ENCODE measurements around the gene RPS27.

Gene RPS27

GRCh38 chr1:153963030-153963849 lies 27.3 kb upstream of the RPS27 start, which contains the start of gene SLC39A1:
TSS of gene SLC39A1 (minus strand) at chr1:153963537. CDS start at chr1:153962715, 822 bp downstream.
- H3K4me3 ChIP-seq (ENCODE audit: low read length) = peak within 1 kb of the TSS; percentile 96
- peak within 1 kb of the TSS; percentile 88 for H3K27ac ChIP-seq (ENCODE audit: low read length)
- peak within 1 kb of the TSS; percentile 95 for H3K9ac ChIP-seq (ENCODE audit: low read length)
- peaks cover 20% of the 10 kb centered on the region for H3K36me3 ChIP-seq (ENCODE audit: control insufficient read depth, low read depth, low read length)
- H3K9me3 ChIP-seq (ENCODE audit: control insufficient read depth, low read depth, low read length) = no peaks in the 10 kb centered on the region
- H3K4me1 ChIP-seq (ENCODE audit: control insufficient read depth, low read depth, low read length) = peaks cover 12% of the 10 kb centered on the region
- no peaks in the 10 kb centered on the region for H3K27me3 ChIP-seq (ENCODE audit: control insufficient read depth, insufficient read depth, low read length)

- H3K27me3 ChIP-seq (ENCODE audit: control insufficient read depth, insufficient read depth, low read length) = no peaks in the 10 kb centered on the region
- no peaks in the 10 kb centered on the region for H3K9me3 ChIP-seq (ENCODE audit: control insufficient read depth, low read depth, low read length)
- H3K9ac ChIP-seq (ENCODE audit: low read length) = peak overlapping the region; percentile 95
- peak overlapping the region; percentile 88 for H3K27ac ChIP-seq (ENCODE audit: low read length)
- H3K4me1 ChIP-seq (ENCODE audit: control insufficient read depth, low read depth, low read length) = peaks cover 19% of the 10 kb centered on the region
- H3K36me3 ChIP-seq (ENCODE audit: control insufficient read depth, low read depth, low read length) = peaks cover 20% of the 10 kb centered on the region
- H3K4me3 ChIP-seq (ENCODE audit: low read length) = peak overlapping the region; percentile 96
Observed at GRCh38 chr1:153963850-153964331, 26.7 kb upstream of the RPS27 start.

- Histone ChIP-seq H3K27ac (ENCODE audit: low read length) (peak within 1 kb of the TSS; percentile 90), H3K36me3 (ENCODE audit: control insufficient read depth, low read depth, low read length) (no peaks in the 10 kb centered on the region), H3K9me3 (ENCODE audit: control insufficient read depth, low read depth, low read length) (no peaks in the 10 kb centered on the region), H3K9ac (ENCODE audit: low read length) (peak within 1 kb of the TSS; percentile 95), H3K4me3 (ENCODE audit: low read length) (peak within 1 kb of the TSS; percentile 86), H3K27me3 (ENCODE audit: control insufficient read depth, insufficient read depth, low read length) (no peaks in the 10 kb centered on the region), H3K4me1 (ENCODE audit: control insufficient read depth, low read depth, low read length) (peaks cover 11% of the 10 kb centered on the region)
Observed at GRCh38 chr1:153967107-153967999, 23.2 kb upstream of the RPS27 start, which contains the start of gene CREB3L4. TSS of gene CREB3L4 (plus strand) at chr1:153967902. CDS start at chr1:153968526, 624 bp downstream.

GRCh38 chr1:153968000-153968363 lies 22.6 kb upstream of the RPS27 start:
- Histone ChIP-seq H3K4me1 (ENCODE audit: control insufficient read depth, low read depth, low read length) (peaks cover 11% of the 10 kb centered on the region), H3K27ac (ENCODE audit: low read length) (peak overlapping the region; percentile 90), H3K27me3 (ENCODE audit: control insufficient read depth, insufficient read depth, low read length) (no peaks in the 10 kb centered on the region), H3K4me3 (ENCODE audit: low read length) (peak overlapping the region; percentile 86), H3K36me3 (ENCODE audit: control insufficient read depth, low read depth, low read length) (no peaks in the 10 kb centered on the region), H3K9ac (ENCODE audit: low read length) (peak overlapping the region; percentile 95), H3K9me3 (ENCODE audit: control insufficient read depth, low read depth, low read length) (no peaks in the 10 kb centered on the region)

GRCh38 chr1:153968408-153968807 lies 22.2 kb upstream of the RPS27 start:
- H3K27ac ChIP-seq (ENCODE audit: low read length) = peak overlapping the region; percentile 90
- H3K4me1 ChIP-seq (ENCODE audit: control insufficient read depth, low read depth, low read length) = peaks cover 11% of the 10 kb centered on the region
- H3K36me3 ChIP-seq (ENCODE audit: control insufficient read depth, low read depth, low read length) = no peaks in the 10 kb centered on the region
- H3K9me3 ChIP-seq (ENCODE audit: control insufficient read depth, low read depth, low read length) = no peaks in the 10 kb centered on the region
- no peaks in the 10 kb centered on the region for H3K27me3 ChIP-seq (ENCODE audit: control insufficient read depth, insufficient read depth, low read length)
- peak overlapping the region; percentile 86 for H3K4me3 ChIP-seq (ENCODE audit: low read length)
- H3K9ac ChIP-seq (ENCODE audit: low read length) = peak overlapping the region; percentile 95

- peak overlapping the region; percentile 95 for H3K9ac ChIP-seq (ENCODE audit: low read length)
- no peaks in the 10 kb centered on the region for H3K27me3 ChIP-seq (ENCODE audit: control insufficient read depth, insufficient read depth, low read length)
- no peak overlapping the region for H3K27ac ChIP-seq (ENCODE audit: low read length)
- H3K4me1 ChIP-seq (ENCODE audit: control insufficient read depth, low read depth, low read length) = peaks cover 11% of the 10 kb centered on the region
- H3K36me3 ChIP-seq (ENCODE audit: control insufficient read depth, low read depth, low read length) = peaks cover 3% of the 10 kb centered on the region
- no peaks in the 10 kb centered on the region for H3K9me3 ChIP-seq (ENCODE audit: control insufficient read depth, low read depth, low read length)
- H3K4me3 ChIP-seq (ENCODE audit: low read length) = peak overlapping the region; percentile 86
Observed at GRCh38 chr1:153968972-153969371, 21.6 kb upstream of the RPS27 start.

GRCh38 chr1:153970346-153970745 lies 20.2 kb upstream of the RPS27 start:
- Histone ChIP-seq H3K27me3 (ENCODE audit: control insufficient read depth, insufficient read depth, low read length) (no peaks in the 10 kb centered on the region), H3K36me3 (ENCODE audit: control insufficient read depth, low read depth, low read length) (peaks cover 14% of the 10 kb centered on the region), H3K27ac (ENCODE audit: low read length) (no peak overlapping the region), H3K9me3 (ENCODE audit: control insufficient read depth, low read depth, low read length) (no peaks in the 10 kb centered on the region), H3K9ac (ENCODE audit: low read length) (no peak overlapping the region), H3K4me1 (ENCODE audit: control insufficient read depth, low read depth, low read length) (peaks cover 11% of the 10 kb centered on the region), H3K4me3 (ENCODE audit: low read length) (no peak overlapping the region)

GRCh38 chr1:153973071-153973470 lies 17.5 kb upstream of the RPS27 start:
- peaks cover 19% of the 10 kb centered on the region for H3K36me3 ChIP-seq (ENCODE audit: control insufficient read depth, low read depth, low read length)
- H3K4me3 ChIP-seq (ENCODE audit: low read length) = no peak overlapping the region
- no peak overlapping the region for H3K27ac ChIP-seq (ENCODE audit: low read length)
- H3K27me3 ChIP-seq (ENCODE audit: control insufficient read depth, insufficient read depth, low read length) = no peaks in the 10 kb centered on the region
- no peaks in the 10 kb centered on the region for H3K9me3 ChIP-seq (ENCODE audit: control insufficient read depth, low read depth, low read length)
- H3K9ac ChIP-seq (ENCODE audit: low read length) = no peak overlapping the region
- H3K4me1 ChIP-seq (ENCODE audit: control insufficient read depth, low read depth, low read length) = peaks cover 10% of the 10 kb centered on the region

- H3K27me3 ChIP-seq (ENCODE audit: control insufficient read depth, insufficient read depth, low read length) = no peaks in the 10 kb centered on the region
- no peaks in the 10 kb centered on the region for H3K9me3 ChIP-seq (ENCODE audit: control insufficient read depth, low read depth, low read length)
- H3K4me3 ChIP-seq (ENCODE audit: low read length) = no peak overlapping the region
- no peak overlapping the region for H3K27ac ChIP-seq (ENCODE audit: low read length)
- peaks cover 8% of the 10 kb centered on the region for H3K4me1 ChIP-seq (ENCODE audit: control insufficient read depth, low read depth, low read length)
- no peak overlapping the region for H3K9ac ChIP-seq (ENCODE audit: low read length)
- H3K36me3 ChIP-seq (ENCODE audit: control insufficient read depth, low read depth, low read length) = peaks cover 19% of the 10 kb centered on the region
Observed at GRCh38 chr1:153973525-153973924, 17.0 kb upstream of the RPS27 start.

- no peaks in the 10 kb centered on the region for H3K9me3 ChIP-seq (ENCODE audit: control insufficient read depth, low read depth, low read length)
- peaks cover 3% of the 10 kb centered on the region for H3K4me1 ChIP-seq (ENCODE audit: control insufficient read depth, low read depth, low read length)
- H3K27ac ChIP-seq (ENCODE audit: low read length) = peak overlapping the region; percentile 3
- H3K27me3 ChIP-seq (ENCODE audit: control insufficient read depth, insufficient read depth, low read length) = no peaks in the 10 kb centered on the region
- peak overlapping the region; percentile 80 for H3K9ac ChIP-seq (ENCODE audit: low read length)
- peak overlapping the region; percentile 81 for H3K4me3 ChIP-seq (ENCODE audit: low read length)
- peaks cover 24% of the 10 kb centered on the region for H3K36me3 ChIP-seq (ENCODE audit: control insufficient read depth, low read depth, low read length)
Observed at GRCh38 chr1:153976819-153977249, 13.7 kb upstream of the RPS27 start.

All from iPS-18a (cell line).